Posterior vena cava (tissue), 2 donors: ENCODE measurements around the gene AK2. TPM values are rescaled to one million over a fixed set of nuclear protein-coding genes. Genes with fewer than 3 reads are reported as not detected.
"Not testable (repeated sequence)": the region's sequence is repeated elsewhere in the genome, so short reads cannot be mapped to it uniquely, and the experiment has no call there.

ENCODE experiments used
- DNase-seq: peaks from one replicate; pipeline ENCODE4 v3.0.0-alpha.2; 2020; ENCODE audit warnings: low spot score
- intact Hi-C, 2 donors: fragments of 100-400 bp; cut with DNase I; formaldehyde crosslinking; loops; one replicate each; pipeline versions ENCODE4 v1.14.1 to v1.14.2; 2022 to 2023
- total RNA-seq, 2 donors: library from RNA; stranded (reverse); fragmentation: NEBNext Ultra II Directional; extraction: Animal tissue kit (Norgen Biotek cat#: 25700); gene quantifications; one replicate each; pipeline ENCODE4 v1.2.1, GENCODE V29; 2021
- donor health status: DM: yes; HTN: yes; CAD: no.
- donor health status: DM: yes; HTN: yes; CAD: no.

AK2 gene
- total RNA-seq, 2 donors from 2014 or later: 82.4 to 83.9 TPM

GRCh38 chr1:33007190-33008050 is 29.3 kb downstream of the AK2 start:
- intact Hi-C loops: loop anchor here (5.0 kb wide), 1 partner anchor 75 kb away; no protein-coding TSS in a partner anchor
- peak; percentile 78 for DNase-seq

GRCh38 chr1:33005838-33006421 is 30.8 kb downstream of the AK2 start:
- intact Hi-C loops: loop anchor here (5.0 kb wide), 1 partner anchor 74 kb away; no protein-coding TSS in a partner anchor

GRCh38 chr1:33005117-33005837 is 31.4 kb downstream of the AK2 start:
- peak; percentile 43 for DNase-seq
- intact Hi-C loops: loop anchor here (5.0 kb wide), 1 partner anchor 73 kb away; no protein-coding TSS in a partner anchor

More at GRCh38 chr1:33005838-33006421, 30.8 kb downstream of the AK2 start:
- DNase-seq: peak; percentile 34

- no peak for DNase-seq
- intact Hi-C loops: loop anchor here (5.0 kb wide), 1 partner anchor 72 kb away; no protein-coding TSS in a partner anchor
These were observed 32.1 kb downstream of the AK2 start for GRCh38 chr1:33004613-33005012.

GRCh38 chr1:33003657-33004056 is 33.0 kb downstream of the AK2 start:
- peak; percentile 24 for DNase-seq
- intact Hi-C loops: no loop called here

GRCh38 chr1:33002006-33002405 is 34.7 kb downstream of the AK2 start:
- intact Hi-C loops: no loop called here
- DNase-seq: peak; percentile 16

- intact Hi-C loops: no loop called here
- no peak for DNase-seq
These were observed 35.4 kb downstream of the AK2 start for GRCh38 chr1:33001282-33001681.

GRCh38 chr1:33000427-33001026 is 36.2 kb downstream of the AK2 start:
- intact Hi-C loops: no loop called here
- peak; percentile 48 for DNase-seq

- peak; percentile 68 for DNase-seq
- intact Hi-C loops: loop anchor here in 1 of 2 donors (5.0 kb wide), 1 partner anchor 47 kb away; no protein-coding TSS in a partner anchor
These were observed 37.7 kb downstream of the AK2 start for GRCh38 chr1:32998997-32999396.

GRCh38 chr1:32998064-32998463 is 38.6 kb downstream of the AK2 start:
- peak; percentile 72 for DNase-seq
- intact Hi-C loops: loop anchor here in 1 of 2 donors (5.0 kb wide), 1 partner anchor 46 kb away; no protein-coding TSS in a partner anchor

GRCh38 chr1:32997381-32997891 is 39.2 kb downstream of the AK2 start:
- intact Hi-C loops: loop anchor here in 1 of 2 donors (5.0 kb wide), 1 partner anchor 45 kb away; no protein-coding TSS in a partner anchor
- peak; percentile 63 for DNase-seq

GRCh38 chr1:32993324-32993636 is 43.4 kb downstream of the AK2 start:
- not testable (repeated sequence) for DNase-seq

GRCh38 chr1:32992489-32993323 is 44.0 kb downstream of the AK2 start:
- peak; percentile 97 for DNase-seq
- intact Hi-C loops: no loop called here

More at GRCh38 chr1:32993324-32993636, 43.4 kb downstream of the AK2 start:
- intact Hi-C loops: not testable (repeated sequence)

GRCh38 chr1:32991819-32992488 is 44.7 kb downstream of the AK2 start:
- intact Hi-C loops: no loop called here
- DNase-seq: no peak

- DNase-seq: no peak
- intact Hi-C loops: no loop called here
These were observed 45.3 kb downstream of the AK2 start for GRCh38 chr1:32991386-32991785.

- intact Hi-C loops: no loop called here
- no peak for DNase-seq
These were observed 45.8 kb downstream of the AK2 start for GRCh38 chr1:32990887-32991286.

- intact Hi-C loops: no loop called here
- DNase-seq: peak; percentile 93
These were observed 47.3 kb downstream of the AK2 start for GRCh38 chr1:32989160-32990050.
